ENCODE results near the gene TEX35.

DNA sequence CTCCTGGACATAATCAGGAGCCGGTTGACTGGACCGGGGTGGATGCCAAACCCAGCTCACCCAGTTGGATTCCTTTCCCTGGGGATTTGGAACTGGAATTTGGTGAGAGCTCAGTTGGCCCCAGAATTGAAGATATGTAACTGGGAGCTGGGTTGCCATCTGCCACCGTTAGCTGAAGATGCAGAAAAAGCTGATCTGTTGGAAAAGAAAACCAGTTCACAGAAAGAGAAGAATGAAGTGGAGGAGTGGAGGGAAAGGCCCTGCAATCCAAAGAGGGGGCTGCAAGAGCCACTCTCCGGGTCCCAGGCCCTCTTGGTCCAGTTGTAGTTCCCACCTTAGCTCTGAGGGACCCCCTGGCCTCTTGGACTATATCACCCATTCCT lies 16.0 kb downstream of the TEX35 start:
- TF ChIP-seq POLR2A (IDR thresholded peaks at IDR 0.05; ENCODE audit: low read depth, low read length) (no peak), POLR2AphosphoS5 (IDR thresholded peaks at IDR 0.05; ENCODE audit: low read depth, low read length) (no peak), TAF1 (IDR thresholded peaks at IDR 0.05; ENCODE audit: low read depth, low read length) (no peak), SPI1 (IDR thresholded peaks at IDR 0.05; ENCODE audit: low read depth, low read length) (no peak), PAX5 (IDR thresholded peaks at IDR 0.05; ENCODE audit: insufficient read depth, low read length, severe bottlenecking) (no peak), POU2F2 (IDR thresholded peaks at IDR 0.05; ENCODE audit: low read depth, low read length) (no peak)

Measured in GM12891 (cell line).